Activated T-cell treated with anti-CD3 and anti-CD28 coated beads, Interleukin-2, amount 50 U/mL, for 72 hours (primary cell): ENCODE data around the gene SP6. TPM values are rescaled to one million over a fixed set of nuclear protein-coding genes. Genes with fewer than 3 reads are reported as not detected.

Experiments
- ATAC-seq, 2 donors: fragments of 150-1000 bp; cut with Tn5 transposase; replicated peaks in 1 of 2; 2 replicates each; pipeline ENCODE4 v1.10.0; 2021; ENCODE audit warnings: moderate library complexity in 2 of 2, mild to moderate bottlenecking in 1 of 2
- DNase-seq, 2 donors: peaks; one replicate each; pipeline ENCODE4 v3.0.0; 2021 to 2022; ENCODE audit warnings: mixed read lengths in 1 of 2
- H3K27ac Mint-ChIP-seq: one replicate; pipeline ENCODE4 v1.8.0; 2022; ENCODE audit warnings: mild to moderate bottlenecking, moderate library complexity, mixed read lengths
- H3K27me3 Mint-ChIP-seq: one replicate; pipeline ENCODE4 v1.8.0; 2022; ENCODE audit warnings: low read depth, mixed read lengths
- H3K36me3 Mint-ChIP-seq, 2 donors: one replicate each; pipeline ENCODE4 v1.8.0; 2022; ENCODE audit warnings: mixed read lengths in 2 of 2, mild to moderate bottlenecking in 1 of 2; ENCODE audit not compliant: insufficient read depth in 2 of 2
- H3K4me1 Mint-ChIP-seq: one replicate; pipeline ENCODE4 v1.8.0; 2022; ENCODE audit warnings: low read depth, mixed read lengths
- H3K4me3 Mint-ChIP-seq, 2 donors: one replicate each; pipeline ENCODE4 v1.8.0; 2022; ENCODE audit warnings: mild to moderate bottlenecking in 2 of 2, mixed read lengths in 2 of 2, moderate library complexity in 2 of 2
- H3K9me3 Mint-ChIP-seq, 2 donors: one replicate each; pipeline ENCODE4 v1.8.0; 2022; ENCODE audit warnings: mixed read lengths in 2 of 2
- total RNA-seq, 2 donors: library from RNA; stranded (reverse); gene quantifications; one replicate each; pipeline ENCODE4 v1.2.3, GENCODE V29; 2022

SP6 gene
- total RNA-seq, result under 1 TPM; 0.12 to 0.28 TPM

DNA sequence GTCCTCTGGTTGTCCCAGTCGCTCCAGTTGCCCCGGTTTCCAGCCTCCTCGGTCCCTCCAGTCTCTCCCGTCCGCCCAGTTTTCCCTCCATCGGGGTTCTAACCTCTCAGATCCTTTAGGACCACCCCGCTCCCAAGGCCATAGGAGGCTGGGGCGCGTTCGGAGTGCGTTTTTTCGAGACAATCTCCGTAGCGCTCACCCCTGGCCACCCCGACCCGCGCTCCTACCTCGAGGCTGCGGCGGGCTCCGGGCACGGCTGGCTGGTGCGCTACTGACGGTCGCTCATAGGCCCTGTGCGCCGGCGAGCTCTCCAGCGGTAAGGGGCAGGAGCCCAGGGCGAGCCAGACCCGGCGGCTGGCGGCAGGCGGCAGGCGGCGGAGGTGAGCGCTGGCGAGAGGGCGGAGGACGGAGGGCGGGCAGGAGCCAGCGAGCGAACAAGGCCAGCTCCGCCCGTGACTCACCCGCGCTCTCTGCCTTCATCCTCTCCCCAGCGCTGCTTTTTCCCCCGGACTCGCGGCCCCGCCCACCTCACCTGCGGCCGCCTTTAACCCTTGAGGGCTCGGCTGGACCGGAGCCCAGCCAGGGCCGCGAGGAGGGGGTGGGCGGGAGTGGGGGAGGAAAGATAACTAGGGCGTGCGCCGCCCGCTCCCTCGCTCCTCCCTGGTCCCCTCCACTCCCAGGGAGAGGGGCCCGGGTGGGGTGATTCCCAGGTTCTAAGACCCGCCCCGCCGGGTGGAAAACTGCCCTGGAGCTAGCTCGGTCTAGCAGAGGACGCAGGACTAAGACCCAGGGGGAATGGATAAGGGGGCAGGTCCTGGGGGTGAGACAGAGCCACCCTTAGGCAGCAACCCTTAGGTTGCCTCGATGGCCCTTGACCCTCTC, at the start of gene SP6:
Gene SP6, minus strand, starts transcription at position 472 of the 882 bp plus-strand sequence. CDS start 2,734 bp downstream, outside the sequence.
- peaks cover 89% of the 10 kb centered on the region for H3K27me3 Mint-ChIP-seq

DNA sequence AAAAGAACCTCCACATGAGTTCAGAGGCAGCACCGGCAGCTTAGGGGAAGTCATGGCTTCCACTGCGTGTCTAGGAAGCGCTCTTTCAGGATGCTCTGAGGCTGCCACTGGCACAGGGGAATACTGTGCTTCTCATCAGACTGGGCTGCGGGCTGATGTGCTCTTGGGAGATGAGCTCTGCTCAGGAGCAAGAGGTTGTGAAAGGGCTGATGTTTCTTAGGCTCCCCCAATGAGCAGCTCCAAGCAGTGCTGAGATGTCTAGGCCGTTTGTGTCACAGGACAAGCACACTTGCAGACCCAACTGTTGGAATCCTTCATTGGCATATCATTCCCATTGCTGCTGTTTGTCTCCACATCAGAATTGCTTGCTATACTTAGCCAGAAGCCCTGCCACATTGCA, 48.7 kb upstream of the SP6 start:
- peaks cover 52% of the 10 kb centered on the region for H3K4me1 Mint-ChIP-seq
- DNase-seq, result no peak
- no peaks in the 10 kb centered on the region for H3K27me3 Mint-ChIP-seq
- H3K4me3 Mint-ChIP-seq, result no peak overlapping the region
- peaks cover 3% of the 10 kb centered on the region in 2 donors for H3K36me3 Mint-ChIP-seq
- H3K9me3 Mint-ChIP-seq, result no peaks in the 10 kb centered on the region
- ATAC-seq, result no peak
- no peak overlapping the region for H3K27ac Mint-ChIP-seq

More for the DNA sequence above, at the start of gene SP6:
- Mint-ChIP-seq H3K9me3 (no peaks in the 10 kb centered on the region), H3K36me3 (no peaks in the 10 kb centered on the region), H3K4me1 (peaks cover 29% of the 10 kb centered on the region), H3K4me3 (peak within 1 kb of the TSS; percentile 77), H3K27ac (no peak within 1 kb of the TSS)
- ATAC-seq (peak; percentile 91 to 94), DNase-seq (peak; percentile 78 to 84)

DNA sequence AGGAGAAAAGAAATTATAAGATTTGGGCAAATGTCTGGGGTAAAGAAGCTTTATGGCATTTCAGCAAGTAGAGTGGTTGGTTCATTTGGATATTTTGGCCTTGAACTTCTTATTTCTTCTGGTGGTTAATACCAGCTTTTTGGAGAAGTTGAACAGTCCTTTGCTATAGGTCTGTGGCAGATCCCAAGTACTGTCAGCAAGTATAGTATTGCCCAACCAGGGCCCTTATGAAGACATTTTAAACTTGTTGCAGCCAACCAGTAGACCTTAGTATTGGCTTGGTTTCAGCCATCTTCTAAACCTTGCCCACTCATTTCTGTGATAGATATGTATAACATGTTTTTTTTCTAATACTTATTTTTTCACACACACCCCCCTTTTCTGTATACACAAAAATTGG, 47.3 kb upstream of the SP6 start:
- peaks cover 58% of the 10 kb centered on the region for H3K4me1 Mint-ChIP-seq

DNA sequence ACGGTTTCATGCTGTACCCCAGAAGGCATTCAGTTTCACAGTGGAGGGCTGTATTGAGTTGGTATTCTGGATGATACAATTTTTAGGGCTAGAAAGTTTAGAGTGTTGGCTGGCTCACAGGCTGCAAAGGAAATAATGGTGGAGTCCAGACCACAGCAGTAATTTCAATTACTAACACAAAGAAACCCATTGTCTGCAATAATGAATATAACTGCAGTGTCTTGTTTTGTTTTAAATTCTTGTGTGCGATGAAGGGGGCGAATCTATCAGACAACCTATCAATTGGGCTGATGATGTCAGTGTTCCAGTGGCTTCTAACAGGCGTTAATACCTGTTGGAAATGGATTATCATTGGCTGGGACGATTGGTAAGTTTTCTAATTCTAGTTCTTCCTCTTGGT, 46.6 kb upstream of the SP6 start:
- Mint-ChIP-seq H3K4me3 (peak overlapping the region; percentile 97), H3K27me3 (no peaks in the 10 kb centered on the region), H3K27ac (peak overlapping the region; percentile 94), H3K36me3 (peaks cover 3% of the 10 kb centered on the region in 2 donors), H3K9me3 (no peaks in the 10 kb centered on the region), H3K4me1 (peaks cover 58% of the 10 kb centered on the region)
- DNase-seq (no peak), ATAC-seq (no peak)

More for the DNA sequence above, 47.3 kb upstream of the SP6 start:
- no peaks in the 10 kb centered on the region for H3K9me3 Mint-ChIP-seq
- peak overlapping the region in 1 of 2 donors; percentile 23 for H3K4me3 Mint-ChIP-seq
- DNase-seq (no peak), ATAC-seq (no peak)
- peaks cover 3% of the 10 kb centered on the region in 2 donors for H3K36me3 Mint-ChIP-seq
- no peaks in the 10 kb centered on the region for H3K27me3 Mint-ChIP-seq
- H3K27ac Mint-ChIP-seq, result no peak overlapping the region

DNA sequence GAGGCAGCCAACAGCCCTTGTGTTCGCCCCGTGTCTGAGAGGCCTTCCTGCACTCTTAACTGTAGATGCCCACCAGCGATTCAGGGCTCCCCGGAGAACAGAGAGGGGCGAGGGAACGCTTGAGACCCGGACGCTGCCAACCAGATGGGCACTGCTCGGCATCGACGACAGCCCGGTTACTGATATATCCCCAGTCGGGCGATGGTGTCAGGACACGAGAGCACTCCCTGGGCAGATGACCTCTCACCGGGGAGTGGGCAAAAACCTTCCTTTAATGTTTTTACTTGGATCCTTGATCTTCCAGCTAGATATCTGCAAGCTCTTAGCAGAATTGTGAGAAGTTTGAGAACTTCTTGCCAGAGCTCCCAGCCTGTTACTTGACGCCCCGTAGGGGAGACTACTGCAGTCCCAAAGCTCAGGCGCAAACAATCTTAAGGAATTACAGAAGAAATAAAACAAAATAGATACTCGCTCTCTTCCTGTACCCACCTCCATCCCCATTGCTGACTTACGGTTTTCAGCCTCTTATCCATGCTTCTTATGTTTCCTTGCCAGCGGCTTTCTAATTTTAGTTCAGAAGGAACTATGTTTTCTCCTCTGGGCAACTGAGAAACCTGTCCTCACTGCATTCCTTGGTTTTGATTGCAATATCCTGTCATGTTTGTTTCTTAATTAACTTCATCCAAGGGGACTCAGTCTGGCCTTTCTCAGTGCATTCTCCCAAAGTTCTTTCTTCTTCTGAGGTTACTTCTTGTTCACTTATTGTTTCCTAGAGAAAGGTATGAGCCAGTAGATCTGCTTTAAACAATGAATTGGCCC, 45.9 kb upstream of the SP6 start:
- no peaks in the 10 kb centered on the region for H3K9me3 Mint-ChIP-seq
- peak overlapping the region; percentile 97 for H3K4me3 Mint-ChIP-seq
- DNase-seq, result no peak
- peaks cover 52% of the 10 kb centered on the region for H3K4me1 Mint-ChIP-seq
- H3K36me3 Mint-ChIP-seq, result peaks cover 3% of the 10 kb centered on the region in 2 donors
- no peak for ATAC-seq
- no peaks in the 10 kb centered on the region for H3K27me3 Mint-ChIP-seq
- H3K27ac Mint-ChIP-seq, result peak overlapping the region; percentile 94

DNA sequence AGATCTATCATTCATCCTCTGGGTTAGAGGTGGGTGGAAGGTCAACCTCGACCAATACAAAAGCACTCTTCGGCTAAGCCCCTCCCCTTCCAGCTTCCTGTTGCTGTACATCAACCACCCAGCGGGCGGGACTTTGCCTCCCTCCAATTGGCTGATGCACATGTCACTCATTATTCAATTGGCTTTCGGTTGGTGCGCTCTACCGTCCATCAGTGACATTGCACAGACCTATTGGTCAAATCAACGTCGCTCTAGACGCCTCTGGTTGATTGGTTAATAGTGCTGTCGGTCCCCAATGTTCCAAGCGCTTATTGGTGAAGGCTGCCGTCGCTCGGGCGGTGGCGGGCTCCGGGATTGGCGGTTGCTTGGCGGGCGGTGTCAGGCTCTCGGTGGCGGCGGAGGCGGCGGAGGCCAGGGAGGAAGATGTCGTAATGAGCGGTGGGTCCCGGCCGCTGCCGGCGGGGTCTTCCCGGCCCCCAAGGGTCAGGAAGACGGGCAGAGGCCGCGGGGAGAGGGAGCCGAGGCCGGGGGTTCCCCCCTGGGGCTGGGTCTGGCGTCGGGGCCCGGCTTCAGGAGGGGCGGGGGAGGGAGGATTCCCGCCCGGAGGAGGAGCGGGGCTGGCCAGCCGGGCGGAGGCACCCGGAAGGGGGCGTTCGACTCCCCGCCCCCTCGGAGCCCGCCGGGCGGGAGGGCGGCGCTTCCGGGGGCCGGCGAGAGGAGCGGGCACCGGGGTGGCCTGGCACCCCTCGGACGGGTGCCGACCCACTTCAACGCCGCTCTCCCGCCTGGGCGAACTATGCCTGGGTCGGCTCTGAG, 45.1 kb upstream of the SP6 start, which contains the start of gene SP2:
Gene SP2, plus strand, starts transcription at position 381 of the 816 bp plus-strand sequence. Its CDS starts 51 bp downstream, at position 432.
- H3K9me3 Mint-ChIP-seq, result no peaks in the 10 kb centered on the region
- peak; percentile 91 to 92 for ATAC-seq
- H3K4me1 Mint-ChIP-seq, result peaks cover 47% of the 10 kb centered on the region
- no peaks in the 10 kb centered on the region for H3K27me3 Mint-ChIP-seq
- H3K27ac Mint-ChIP-seq, result peak within 1 kb of the TSS; percentile 99
- H3K4me3 Mint-ChIP-seq, result peak within 1 kb of the TSS; percentile 97
- H3K36me3 Mint-ChIP-seq, result peaks cover 3% of the 10 kb centered on the region in 2 donors
- DNase-seq, result peak; percentile 100

DNA sequence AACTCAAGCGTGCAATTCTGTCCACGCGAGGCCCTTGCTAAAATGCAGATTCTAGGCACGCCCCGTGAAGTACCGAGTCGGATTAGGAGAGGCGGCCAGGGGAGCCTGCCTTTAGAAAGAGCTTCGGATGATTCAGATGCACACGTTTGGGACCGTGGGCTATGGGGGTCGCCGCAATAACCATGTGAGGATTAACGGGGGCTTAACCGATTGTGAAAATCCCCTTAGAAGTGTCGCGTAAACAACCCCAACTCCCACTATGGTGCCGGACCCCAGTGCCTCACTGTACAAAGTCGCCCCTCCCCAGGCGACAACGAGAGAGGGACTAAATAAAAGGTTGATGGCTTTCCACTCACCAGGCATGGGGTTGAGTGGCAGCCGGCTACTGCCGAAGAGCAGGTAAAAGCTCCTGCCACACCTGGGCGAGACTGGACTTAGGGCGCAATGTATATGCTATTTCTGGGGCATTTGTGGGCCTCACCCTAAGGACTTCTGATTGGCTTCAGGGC, 44.4 kb upstream of the SP6 start:
- Mint-ChIP-seq H3K4me3 (peak overlapping the region; percentile 92 to 97), H3K27me3 (no peaks in the 10 kb centered on the region), H3K4me1 (peaks cover 47% of the 10 kb centered on the region), H3K27ac (peak overlapping the region; percentile 99), H3K36me3 (peaks cover 3% of the 10 kb centered on the region in 2 donors), H3K9me3 (no peaks in the 10 kb centered on the region)
- DNase-seq, result peak; percentile 40 to 45
- no peak for ATAC-seq

DNA sequence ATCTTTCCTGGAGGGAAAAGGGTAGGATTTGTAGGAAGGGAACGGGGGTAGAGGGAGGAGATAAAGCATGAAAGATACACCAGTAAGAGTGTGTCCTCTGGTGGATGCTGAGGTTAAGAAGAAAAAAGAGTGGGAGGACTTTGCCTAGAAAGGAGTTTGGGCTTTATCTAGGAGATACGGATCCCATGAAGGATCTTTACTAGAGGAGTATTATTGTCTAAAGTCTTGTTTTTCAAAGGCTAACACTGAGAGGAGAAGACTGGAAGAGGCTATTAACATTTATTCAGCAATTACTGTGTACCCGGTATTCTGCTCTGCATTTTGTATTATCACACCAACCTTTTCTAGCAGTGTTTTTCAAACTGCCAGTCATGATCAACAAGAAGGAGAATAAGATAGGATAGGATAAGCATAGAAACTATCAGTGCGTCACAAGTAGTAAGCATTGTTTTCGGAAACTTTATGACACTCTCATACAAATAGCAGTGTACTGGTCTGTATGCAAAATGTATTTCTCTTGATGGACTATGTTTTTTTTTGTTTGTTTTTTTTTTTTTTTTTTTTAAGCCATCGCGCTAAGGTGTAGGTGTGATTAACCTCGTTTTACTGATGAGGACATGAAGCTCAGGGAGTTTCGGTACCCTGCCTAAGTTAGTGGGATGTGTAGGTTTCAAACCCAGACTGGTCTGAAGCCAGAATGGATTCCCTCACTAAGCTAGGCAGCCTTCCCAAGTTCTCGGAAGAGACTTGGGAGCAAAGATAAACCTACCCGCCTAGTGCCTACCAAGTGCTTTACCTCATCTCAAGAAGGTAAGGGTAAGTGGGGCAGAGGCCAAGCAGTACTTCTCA, 43.8 kb upstream of the SP6 start:
- Mint-ChIP-seq H3K4me1 (peaks cover 41% of the 10 kb centered on the region), H3K9me3 (no peaks in the 10 kb centered on the region), H3K27ac (peak overlapping the region; percentile 99), H3K36me3 (peaks cover 3% of the 10 kb centered on the region in 2 donors), H3K27me3 (no peaks in the 10 kb centered on the region), H3K4me3 (peak overlapping the region; percentile 92 to 97)
- ATAC-seq (no peak), DNase-seq (no peak)

DNA sequence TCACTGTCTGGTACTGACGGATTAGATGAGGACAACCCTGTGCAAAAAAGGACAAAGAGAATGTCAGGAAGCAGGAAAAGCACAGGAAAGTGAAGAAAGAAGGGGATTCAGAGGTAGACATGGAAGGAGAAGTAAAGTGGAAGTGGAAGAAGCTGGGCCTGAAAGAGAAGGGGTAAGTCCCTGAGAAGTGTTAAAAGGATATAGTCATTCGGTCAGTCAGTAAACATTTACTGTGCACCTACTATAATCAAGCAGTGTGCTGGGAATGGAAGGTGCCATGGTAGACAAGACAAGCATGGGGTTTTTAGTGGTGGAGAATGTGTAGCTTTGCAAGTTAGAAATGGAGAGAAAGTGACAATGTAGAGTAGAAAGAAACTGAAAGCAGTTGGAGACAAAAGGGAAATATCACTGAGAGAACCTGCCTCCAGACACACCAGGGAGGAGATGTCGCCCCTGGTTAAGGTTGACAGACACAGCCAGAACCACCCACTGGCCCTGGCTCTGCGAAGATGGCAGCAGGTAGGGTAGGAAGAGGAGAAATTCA, 40.7 kb upstream of the SP6 start:
- Mint-ChIP-seq H3K9me3 (no peaks in the 10 kb centered on the region), H3K27ac (no peak overlapping the region), H3K4me3 (no peak overlapping the region), H3K4me1 (peaks cover 16% of the 10 kb centered on the region), H3K27me3 (no peaks in the 10 kb centered on the region), H3K36me3 (peaks cover 2% of the 10 kb centered on the region in 2 donors)
- ATAC-seq, result no peak
- no peak for DNase-seq

DNA sequence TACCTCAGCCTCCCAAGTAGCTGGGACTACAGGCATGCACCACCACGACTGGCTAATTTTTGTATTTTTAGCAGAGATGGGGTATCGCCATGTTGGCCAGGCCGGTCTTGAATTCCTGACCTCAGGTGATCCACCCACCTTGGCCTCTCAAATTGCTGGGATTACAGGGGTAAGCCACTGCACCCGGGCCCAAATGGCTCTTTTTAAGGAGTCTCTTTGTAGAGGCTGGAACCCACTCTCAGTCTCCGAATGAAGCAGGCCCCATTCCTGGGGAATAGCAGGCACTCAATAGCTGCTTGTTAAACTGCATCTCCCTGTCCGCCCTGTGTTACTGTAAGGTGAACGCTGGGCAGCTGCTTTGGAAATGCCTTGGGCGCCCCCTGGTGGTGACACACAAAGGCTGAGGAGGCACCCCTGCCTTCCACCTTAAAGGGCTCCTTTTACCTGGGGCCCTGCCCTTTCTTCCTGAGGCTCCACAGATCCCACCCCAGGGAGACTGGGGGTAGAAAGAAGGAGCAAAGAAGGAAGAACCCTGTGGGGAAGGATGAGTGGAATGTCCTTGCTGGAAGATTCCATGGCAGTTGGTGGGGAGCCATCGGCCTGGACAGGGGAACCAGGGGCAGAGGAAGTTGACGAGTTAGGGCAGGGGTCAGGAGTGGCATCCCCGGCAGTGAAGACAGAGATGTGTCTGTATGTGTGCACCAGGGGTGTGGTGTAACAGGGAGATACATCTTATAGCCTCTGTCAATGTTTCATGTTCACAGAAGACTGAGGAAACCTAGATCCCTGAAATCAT, 39.0 kb upstream of the SP6 start:
- Mint-ChIP-seq H3K36me3 (no peaks in the 10 kb centered on the region), H3K27ac (no peak overlapping the region), H3K4me3 (no peak overlapping the region), H3K9me3 (no peaks in the 10 kb centered on the region), H3K27me3 (no peaks in the 10 kb centered on the region), H3K4me1 (peaks cover 22% of the 10 kb centered on the region)
- peak; percentile 90 to 93 for DNase-seq
- ATAC-seq, result peak; percentile 98

DNA sequence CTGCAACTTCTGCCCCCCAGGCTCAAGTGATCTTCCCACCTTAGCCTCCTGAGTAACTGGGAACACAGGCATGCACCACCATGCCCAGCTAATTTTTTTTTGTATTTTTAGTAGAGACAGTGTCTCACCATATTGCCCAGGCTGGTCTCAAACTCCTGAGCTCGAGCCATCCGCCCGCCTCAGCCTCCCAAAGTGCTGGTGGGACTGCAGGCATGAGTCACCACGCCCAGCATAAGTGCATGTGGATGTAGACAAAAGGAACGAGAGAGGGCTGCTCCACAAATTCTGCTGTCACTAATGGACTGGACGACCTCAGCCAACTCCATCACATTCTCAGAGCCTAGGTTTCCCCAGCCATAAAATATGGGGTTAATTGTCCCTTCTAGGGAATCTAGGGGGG, 37.3 kb upstream of the SP6 start:
- H3K4me3 Mint-ChIP-seq, result no peak overlapping the region
- no peak for ATAC-seq

More for the DNA sequence above, 37.3 kb upstream of the SP6 start:
- DNase-seq, result no peak
- H3K36me3 Mint-ChIP-seq, result no peaks in the 10 kb centered on the region
- H3K9me3 Mint-ChIP-seq, result no peaks in the 10 kb centered on the region
- peaks cover 18% of the 10 kb centered on the region for H3K4me1 Mint-ChIP-seq
- no peaks in the 10 kb centered on the region for H3K27me3 Mint-ChIP-seq
- no peak overlapping the region for H3K27ac Mint-ChIP-seq
